NCI-H2196 (cell line): ENCODE data around the gene WRAP73.
A peak's percentile ranks its signal among the peaks of the same experiment; 100 is the strongest.

Experiments
- DNase-seq: peaks from one replicate; lab custom pipeline; 2025; ENCODE audit not compliant: unreplicated experiment; lab: John Stamatoyannopoulos, UW

WRAP73 gene

GRCh38 chr1:3649342-3650247 is at the start of gene WRAP73:
WRAP73 (minus strand) TSS chr1:3650103; CDS start chr1:3649999, 104 bp downstream.
- peak; percentile 95 for DNase-seq

- no peak for DNase-seq
Measured at GRCh38 chr1:3699596-3699995, 49.7 kb upstream of the WRAP73 start.

GRCh38 chr1:3698660-3699408 is 48.9 kb upstream of the WRAP73 start:
- no peak for DNase-seq

GRCh38 chr1:3697810-3698209 is 47.9 kb upstream of the WRAP73 start:
- DNase-seq: peak; percentile 93

- DNase-seq: no peak
Measured at GRCh38 chr1:3697104-3697503, 47.2 kb upstream of the WRAP73 start.

- DNase-seq: no peak
Measured at GRCh38 chr1:3696689-3697088, 46.8 kb upstream of the WRAP73 start.

- peak; percentile 17 for DNase-seq
Measured at GRCh38 chr1:3695326-3696217, 45.7 kb upstream of the WRAP73 start.

GRCh38 chr1:3693321-3693720 is 43.4 kb upstream of the WRAP73 start:
- no peak for DNase-seq

- DNase-seq: no peak
Measured at GRCh38 chr1:3692598-3692997, 42.7 kb upstream of the WRAP73 start.

GRCh38 chr1:3691421-3692204 is 41.7 kb upstream of the WRAP73 start:
- no peak for DNase-seq

GRCh38 chr1:3690282-3691065 is 40.6 kb upstream of the WRAP73 start:
- DNase-seq: no peak

- DNase-seq: no peak
Measured at GRCh38 chr1:3689138-3689750, 39.3 kb upstream of the WRAP73 start.

- no peak for DNase-seq
Measured at GRCh38 chr1:3688356-3689137, 38.6 kb upstream of the WRAP73 start.

GRCh38 chr1:3687504-3687903 is 37.6 kb upstream of the WRAP73 start:
- no peak for DNase-seq

GRCh38 chr1:3685906-3686305 is 36.0 kb upstream of the WRAP73 start:
- no peak for DNase-seq

GRCh38 chr1:3685222-3685621 is 35.3 kb upstream of the WRAP73 start:
- no peak for DNase-seq

- DNase-seq: no peak
Measured at GRCh38 chr1:3683992-3684391, 34.1 kb upstream of the WRAP73 start.

GRCh38 chr1:3683197-3683596 is 33.3 kb upstream of the WRAP73 start:
- no peak for DNase-seq
